ENCODE data around the gene RNF26.

The RNF26 gene

GRCh38 chr11:119335655-119336543 is 1.6 kb downstream of the RNF26 start:
- WGBS, 2 experiments: 92% methylated on average over 30 of the region's 30 CpGs
- H3K4me3 ChIP-seq (ENCODE audit: insufficient read depth, low read depth, low read length): peak overlapping the region; percentile 97
- peaks cover 35% of the 10 kb centered on the region for H3K4me1 ChIP-seq (ENCODE audit: control insufficient read depth, insufficient read depth, low read length)
- H3K9me3 ChIP-seq (ENCODE audit: control insufficient read depth, low read length): no peaks in the 10 kb centered on the region
- H3K36me3 ChIP-seq (ENCODE audit: control insufficient read depth, insufficient read depth, low read length): peaks cover 5% of the 10 kb centered on the region
- no peak overlapping the region for H3K27ac ChIP-seq (ENCODE audit: insufficient read depth, low read depth, low read length, poor library complexity, severe bottlenecking)
- peaks cover 23% of the 10 kb centered on the region for H3K27me3 ChIP-seq (ENCODE audit: control insufficient read depth, insufficient read depth, low read length, poor library complexity, severe bottlenecking)

- no peak overlapping the region for H3K4me3 ChIP-seq (ENCODE audit: insufficient read depth, low read depth, low read length)
- 92 to 93% methylated on average over 9 of the region's 9 CpGs for WGBS, 2 experiments
- H3K9me3 ChIP-seq (ENCODE audit: control insufficient read depth, low read length): no peaks in the 10 kb centered on the region
- H3K27me3 ChIP-seq (ENCODE audit: control insufficient read depth, insufficient read depth, low read length, poor library complexity, severe bottlenecking): peaks cover 33% of the 10 kb centered on the region
- H3K36me3 ChIP-seq (ENCODE audit: control insufficient read depth, insufficient read depth, low read length): peaks cover 5% of the 10 kb centered on the region
- peak overlapping the region; percentile 90 for H3K27ac ChIP-seq (ENCODE audit: insufficient read depth, low read depth, low read length, poor library complexity, severe bottlenecking)
- H3K4me1 ChIP-seq (ENCODE audit: control insufficient read depth, insufficient read depth, low read length): peaks cover 45% of the 10 kb centered on the region
These were observed 2.6 kb downstream of the RNF26 start for GRCh38 chr11:119336744-119337469.

GRCh38 chr11:119337581-119338317 is 3.4 kb downstream of the RNF26 start:
- peak overlapping the region; percentile 90 for H3K27ac ChIP-seq (ENCODE audit: insufficient read depth, low read depth, low read length, poor library complexity, severe bottlenecking)
- 19 to 25% methylated on average over 9 of the region's 9 CpGs for WGBS, 2 experiments
- H3K36me3 ChIP-seq (ENCODE audit: control insufficient read depth, insufficient read depth, low read length): peaks cover 5% of the 10 kb centered on the region
- H3K4me3 ChIP-seq (ENCODE audit: insufficient read depth, low read depth, low read length): peak overlapping the region; percentile 24
- peaks cover 39% of the 10 kb centered on the region for H3K27me3 ChIP-seq (ENCODE audit: control insufficient read depth, insufficient read depth, low read length, poor library complexity, severe bottlenecking)
- H3K4me1 ChIP-seq (ENCODE audit: control insufficient read depth, insufficient read depth, low read length): peaks cover 45% of the 10 kb centered on the region
- H3K9me3 ChIP-seq (ENCODE audit: control insufficient read depth, low read length): no peaks in the 10 kb centered on the region

GRCh38 chr11:119338318-119338890 is 4.1 kb downstream of the RNF26 start:
- 7 to 8% methylated on average over 17 of the region's 17 CpGs for WGBS, 2 experiments
- peak overlapping the region; percentile 24 for H3K4me3 ChIP-seq (ENCODE audit: insufficient read depth, low read depth, low read length)

GRCh38 chr11:119338965-119339588 is 4.8 kb downstream of the RNF26 start:
- no peak overlapping the region for H3K27ac ChIP-seq (ENCODE audit: insufficient read depth, low read depth, low read length, poor library complexity, severe bottlenecking)
- peak overlapping the region; percentile 39 for H3K4me3 ChIP-seq (ENCODE audit: insufficient read depth, low read depth, low read length)
- peaks cover 45% of the 10 kb centered on the region for H3K4me1 ChIP-seq (ENCODE audit: control insufficient read depth, insufficient read depth, low read length)
- H3K36me3 ChIP-seq (ENCODE audit: control insufficient read depth, insufficient read depth, low read length): peaks cover 5% of the 10 kb centered on the region
- peaks cover 40% of the 10 kb centered on the region for H3K27me3 ChIP-seq (ENCODE audit: control insufficient read depth, insufficient read depth, low read length, poor library complexity, severe bottlenecking)
- whole genome bisulfite sequencing, 2 experiments: 62 to 63% methylated on average over 11 of the region's 11 CpGs
- no peaks in the 10 kb centered on the region for H3K9me3 ChIP-seq (ENCODE audit: control insufficient read depth, low read length)

More at GRCh38 chr11:119338318-119338890, 4.1 kb downstream of the RNF26 start:
- Histone ChIP-seq H3K27ac (ENCODE audit: insufficient read depth, low read depth, low read length, poor library complexity, severe bottlenecking) (peak overlapping the region; percentile 90), H3K36me3 (ENCODE audit: control insufficient read depth, insufficient read depth, low read length) (peaks cover 5% of the 10 kb centered on the region), H3K9me3 (ENCODE audit: control insufficient read depth, low read length) (no peaks in the 10 kb centered on the region), H3K4me1 (ENCODE audit: control insufficient read depth, insufficient read depth, low read length) (peaks cover 45% of the 10 kb centered on the region), H3K27me3 (ENCODE audit: control insufficient read depth, insufficient read depth, low read length, poor library complexity, severe bottlenecking) (peaks cover 40% of the 10 kb centered on the region)

DNA sequence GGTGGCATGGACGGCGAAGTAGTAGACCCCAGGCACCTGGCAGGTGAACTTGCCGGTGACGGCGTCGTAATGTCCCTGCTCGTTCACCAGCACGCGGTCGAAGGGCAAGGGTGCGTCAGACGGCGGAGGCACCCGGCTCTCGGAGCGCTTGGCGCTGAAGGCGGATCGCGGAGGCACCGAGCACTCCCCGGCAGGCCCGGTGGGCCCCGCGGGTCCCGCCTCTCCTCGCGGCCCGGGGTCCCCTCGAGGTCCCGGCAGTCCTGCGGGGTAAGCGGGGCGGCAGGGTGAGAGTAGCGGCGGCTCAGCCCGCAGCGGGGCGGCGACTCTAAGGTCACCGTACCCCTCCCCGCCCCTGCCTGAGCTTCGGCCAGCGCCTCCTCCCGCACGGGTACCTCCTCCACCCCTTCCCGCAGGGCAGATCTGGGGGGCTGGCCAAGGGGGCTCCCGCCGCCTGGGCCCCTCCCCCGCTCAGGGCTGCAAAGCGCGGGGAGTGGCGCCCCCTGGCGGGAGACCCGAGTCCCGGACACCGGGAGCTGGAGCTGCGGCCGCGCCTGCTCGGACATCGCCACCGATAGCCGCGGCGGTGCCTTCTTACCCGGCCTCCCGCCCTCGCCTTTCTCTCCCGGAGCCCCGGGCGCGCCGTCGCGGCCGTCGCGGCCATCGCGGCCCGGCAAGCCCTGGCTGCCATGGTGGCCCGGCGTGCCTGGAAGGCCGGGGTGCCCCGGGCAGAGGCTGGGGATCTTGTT is 5.4 kb downstream of the RNF26 start:
- WGBS, 2 experiments: 5 to 7% methylated on average over 86 of the region's 86 CpGs
- Histone ChIP-seq H3K4me1 (ENCODE audit: control insufficient read depth, insufficient read depth, low read length) (peaks cover 45% of the 10 kb centered on the region), H3K4me3 (ENCODE audit: insufficient read depth, low read depth, low read length) (peak overlapping the region; percentile 39), H3K36me3 (ENCODE audit: control insufficient read depth, insufficient read depth, low read length) (peaks cover 5% of the 10 kb centered on the region), H3K27me3 (ENCODE audit: control insufficient read depth, insufficient read depth, low read length, poor library complexity, severe bottlenecking) (peaks cover 40% of the 10 kb centered on the region), H3K27ac (ENCODE audit: insufficient read depth, low read depth, low read length, poor library complexity, severe bottlenecking) (no peak overlapping the region), H3K9me3 (ENCODE audit: control insufficient read depth, low read length) (no peaks in the 10 kb centered on the region)

- no peak within 1 kb of the TSS for H3K27ac ChIP-seq (ENCODE audit: insufficient read depth, low read depth, low read length, poor library complexity, severe bottlenecking)
- H3K36me3 ChIP-seq (ENCODE audit: control insufficient read depth, insufficient read depth, low read length): peaks cover 5% of the 10 kb centered on the region
- H3K4me3 ChIP-seq (ENCODE audit: insufficient read depth, low read depth, low read length): peak within 1 kb of the TSS; percentile 39
- no peaks in the 10 kb centered on the region for H3K9me3 ChIP-seq (ENCODE audit: control insufficient read depth, low read length)
- peaks cover 37% of the 10 kb centered on the region for H3K4me1 ChIP-seq (ENCODE audit: control insufficient read depth, insufficient read depth, low read length)
- WGBS, 2 experiments: 3% methylated on average over 53 of the region's 53 CpGs
- H3K27me3 ChIP-seq (ENCODE audit: control insufficient read depth, insufficient read depth, low read length, poor library complexity, severe bottlenecking): peaks cover 40% of the 10 kb centered on the region
These were observed 6.3 kb downstream of the RNF26 start, which contains the start of gene C1QTNF5 for GRCh38 chr11:119340335-119341221. Gene C1QTNF5, minus strand, starts transcription at chr11:119340883. Its CDS starts 486 bp downstream, at chr11:119340397.

DNA sequence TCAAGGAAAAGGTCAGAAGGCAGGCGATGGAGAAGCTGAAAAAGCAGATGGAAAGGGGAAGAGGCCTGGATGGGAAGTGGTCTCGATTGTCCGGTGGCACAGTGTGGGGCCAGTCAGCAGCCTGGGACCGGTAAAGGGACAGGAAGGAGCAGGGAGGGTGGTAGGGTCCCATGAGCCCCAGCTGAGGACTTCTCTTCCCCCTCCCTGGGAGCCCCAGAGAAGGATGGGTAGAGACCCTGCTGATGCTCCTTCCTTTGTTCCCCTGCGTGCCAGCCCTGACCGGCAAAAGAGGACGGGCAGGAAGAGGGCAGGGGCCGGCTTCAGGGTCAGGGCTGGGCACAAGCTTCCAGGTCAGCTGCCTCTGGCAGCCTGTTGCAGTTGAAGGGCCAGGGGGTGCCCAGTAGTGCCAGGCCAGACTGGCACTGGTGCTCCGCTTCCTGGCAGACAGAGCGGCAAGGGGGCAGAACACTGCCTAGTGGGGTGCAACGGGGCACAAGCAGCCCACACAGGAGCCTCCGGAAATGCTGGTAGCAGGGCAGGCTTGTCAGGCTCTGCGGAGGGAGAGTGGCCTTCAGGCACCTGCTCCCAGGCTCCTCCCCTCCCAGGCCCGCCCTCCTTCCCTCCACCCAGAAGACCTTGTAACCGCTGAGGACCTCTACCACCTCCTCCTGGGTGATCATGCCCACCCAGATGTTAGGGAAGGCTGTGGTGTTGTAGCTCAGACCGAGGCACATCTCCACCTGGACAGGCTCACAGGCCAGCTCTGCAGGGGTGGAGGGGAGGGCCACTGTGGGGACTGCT is 7.1 kb downstream of the RNF26 start:
- no peaks in the 10 kb centered on the region for H3K9me3 ChIP-seq (ENCODE audit: control insufficient read depth, low read length)
- H3K36me3 ChIP-seq (ENCODE audit: control insufficient read depth, insufficient read depth, low read length): peaks cover 1% of the 10 kb centered on the region
- H3K4me3 ChIP-seq (ENCODE audit: insufficient read depth, low read depth, low read length): no peak overlapping the region
- peaks cover 40% of the 10 kb centered on the region for H3K27me3 ChIP-seq (ENCODE audit: control insufficient read depth, insufficient read depth, low read length, poor library complexity, severe bottlenecking)
- H3K4me1 ChIP-seq (ENCODE audit: control insufficient read depth, insufficient read depth, low read length): peaks cover 29% of the 10 kb centered on the region
- 42 to 47% methylated on average over 16 of the region's 16 CpGs for WGBS, 2 experiments
- H3K27ac ChIP-seq (ENCODE audit: insufficient read depth, low read depth, low read length, poor library complexity, severe bottlenecking): no peak overlapping the region
